HL-60 (cell line): ENCODE data around the gene SPATA46.
"Not testable (repeated sequence)": the region's sequence is repeated elsewhere in the genome, so short reads cannot be mapped to it uniquely, and the experiment has no call there.

ENCODE experiments used
- DNase-seq, 2 experiments: peaks; one replicate each; pipeline ENCODE4 v3.0.0-alpha.2; 2010 to 2020; ENCODE audit warnings: low read depth in 1 of 2, low spot score in 1 of 2
- H3K27ac ChIP-seq: fragments of 250-450 bp; sonication (Bioruptor Pico); replicated peaks from 2 replicates; pipeline ENCODE4 v1.5.1; 2020; ENCODE audit warnings: mild to moderate bottlenecking, moderate library complexity
- H3K27me3 ChIP-seq: fragments of 250-450 bp; sonication (Bioruptor Pico); 2 replicates; pipeline ENCODE4 v1.5.1; 2021; ENCODE audit warnings: mild to moderate bottlenecking, moderate library complexity; ENCODE audit not compliant: insufficient read depth, poor library complexity, severe bottlenecking
- H3K4me3 ChIP-seq: replicated peaks from 2 replicates; pipeline ENCODE4 v1.5.1; 2011; ENCODE audit warnings: mild to moderate bottlenecking, control low read depth, low read length; ENCODE audit not compliant: insufficient read depth
- GABPA ChIP-seq: IDR thresholded peaks from 2 replicates; pipeline ENCODE4 v1.6.1; 2012; ENCODE audit warnings: low read depth
- POLR2AphosphoS5 ChIP-seq: IDR thresholded peaks from 2 replicates; pipeline ENCODE4 v1.6.1; 2012; ENCODE audit warnings: low read depth
- SPI1 ChIP-seq: IDR thresholded peaks from 2 replicates; pipeline ENCODE4 v1.6.1; 2012; ENCODE audit warnings: low read depth, mild to moderate bottlenecking, borderline replicate concordance
- long read RNA-seq: library from polyadenylated mRNA; unstranded; transcript quantifications from one replicate; pipeline ENCODE4 v2.0.0, GENCODE V29; 2020
- TF ChIP-seq, protein P1 (sequence below): IDR thresholded peaks from 2 replicates; pipeline ENCODE4 v1.6.1; 2012; ENCODE audit warnings: low read depth; ENCODE audit not compliant: insufficient replicate concordance
- TF ChIP-seq, protein P2 (sequence below): IDR thresholded peaks from one replicate; pipeline ENCODE4 v1.5.1; 2011; ENCODE audit warnings: low read length, control low read depth, inconsistent platforms; ENCODE audit not compliant: insufficient read depth

SPATA46 gene, protein sequence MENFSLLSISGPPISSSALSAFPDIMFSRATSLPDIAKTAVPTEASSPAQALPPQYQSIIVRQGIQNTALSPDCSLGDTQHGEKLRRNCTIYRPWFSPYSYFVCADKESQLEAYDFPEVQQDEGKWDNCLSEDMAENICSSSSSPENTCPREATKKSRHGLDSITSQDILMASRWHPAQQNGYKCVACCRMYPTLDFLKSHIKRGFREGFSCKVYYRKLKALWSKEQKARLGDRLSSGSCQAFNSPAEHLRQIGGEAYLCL
- long read RNA-seq, result 0 reads

DNA sequence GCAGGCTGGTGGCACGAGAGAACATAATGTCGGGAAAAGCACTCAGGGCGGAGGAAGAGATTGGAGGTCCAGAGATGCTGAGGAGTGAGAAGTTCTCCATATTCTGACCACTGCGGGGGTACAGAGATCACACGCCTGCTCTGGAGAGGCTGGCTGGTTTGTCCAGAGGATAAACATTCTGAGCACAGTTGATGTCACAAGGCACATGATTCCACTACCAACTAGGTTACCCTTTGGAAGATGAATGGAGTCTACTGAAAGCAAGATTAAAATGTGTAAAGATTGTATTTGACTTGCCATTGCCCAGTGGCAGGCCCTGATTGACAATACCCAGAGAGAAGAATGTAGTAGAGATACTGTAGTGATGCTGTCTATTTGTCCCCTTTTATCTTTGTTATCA is at the start of gene SPATA46:
Gene SPATA46 (minus strand): TSS at position 164 of the 400 bp plus-strand sequence. CDS start 64 bp downstream, at position 100.
- Histone ChIP-seq H3K27ac (no peak within 1 kb of the TSS), H3K27me3 (no peaks in the 10 kb centered on the region), H3K4me3 (no peak within 1 kb of the TSS)
- DNase-seq, result no peak
- TF ChIP-seq, protein P1, sequence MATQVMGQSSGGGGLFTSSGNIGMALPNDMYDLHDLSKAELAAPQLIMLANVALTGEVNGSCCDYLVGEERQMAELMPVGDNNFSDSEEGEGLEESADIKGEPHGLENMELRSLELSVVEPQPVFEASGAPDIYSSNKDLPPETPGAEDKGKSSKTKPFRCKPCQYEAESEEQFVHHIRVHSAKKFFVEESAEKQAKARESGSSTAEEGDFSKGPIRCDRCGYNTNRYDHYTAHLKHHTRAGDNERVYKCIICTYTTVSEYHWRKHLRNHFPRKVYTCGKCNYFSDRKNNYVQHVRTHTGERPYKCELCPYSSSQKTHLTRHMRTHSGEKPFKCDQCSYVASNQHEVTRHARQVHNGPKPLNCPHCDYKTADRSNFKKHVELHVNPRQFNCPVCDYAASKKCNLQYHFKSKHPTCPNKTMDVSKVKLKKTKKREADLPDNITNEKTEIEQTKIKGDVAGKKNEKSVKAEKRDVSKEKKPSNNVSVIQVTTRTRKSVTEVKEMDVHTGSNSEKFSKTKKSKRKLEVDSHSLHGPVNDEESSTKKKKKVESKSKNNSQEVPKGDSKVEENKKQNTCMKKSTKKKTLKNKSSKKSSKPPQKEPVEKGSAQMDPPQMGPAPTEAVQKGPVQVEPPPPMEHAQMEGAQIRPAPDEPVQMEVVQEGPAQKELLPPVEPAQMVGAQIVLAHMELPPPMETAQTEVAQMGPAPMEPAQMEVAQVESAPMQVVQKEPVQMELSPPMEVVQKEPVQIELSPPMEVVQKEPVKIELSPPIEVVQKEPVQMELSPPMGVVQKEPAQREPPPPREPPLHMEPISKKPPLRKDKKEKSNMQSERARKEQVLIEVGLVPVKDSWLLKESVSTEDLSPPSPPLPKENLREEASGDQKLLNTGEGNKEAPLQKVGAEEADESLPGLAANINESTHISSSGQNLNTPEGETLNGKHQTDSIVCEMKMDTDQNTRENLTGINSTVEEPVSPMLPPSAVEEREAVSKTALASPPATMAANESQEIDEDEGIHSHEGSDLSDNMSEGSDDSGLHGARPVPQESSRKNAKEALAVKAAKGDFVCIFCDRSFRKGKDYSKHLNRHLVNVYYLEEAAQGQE, result no peak
- TF ChIP-seq, protein P2, sequence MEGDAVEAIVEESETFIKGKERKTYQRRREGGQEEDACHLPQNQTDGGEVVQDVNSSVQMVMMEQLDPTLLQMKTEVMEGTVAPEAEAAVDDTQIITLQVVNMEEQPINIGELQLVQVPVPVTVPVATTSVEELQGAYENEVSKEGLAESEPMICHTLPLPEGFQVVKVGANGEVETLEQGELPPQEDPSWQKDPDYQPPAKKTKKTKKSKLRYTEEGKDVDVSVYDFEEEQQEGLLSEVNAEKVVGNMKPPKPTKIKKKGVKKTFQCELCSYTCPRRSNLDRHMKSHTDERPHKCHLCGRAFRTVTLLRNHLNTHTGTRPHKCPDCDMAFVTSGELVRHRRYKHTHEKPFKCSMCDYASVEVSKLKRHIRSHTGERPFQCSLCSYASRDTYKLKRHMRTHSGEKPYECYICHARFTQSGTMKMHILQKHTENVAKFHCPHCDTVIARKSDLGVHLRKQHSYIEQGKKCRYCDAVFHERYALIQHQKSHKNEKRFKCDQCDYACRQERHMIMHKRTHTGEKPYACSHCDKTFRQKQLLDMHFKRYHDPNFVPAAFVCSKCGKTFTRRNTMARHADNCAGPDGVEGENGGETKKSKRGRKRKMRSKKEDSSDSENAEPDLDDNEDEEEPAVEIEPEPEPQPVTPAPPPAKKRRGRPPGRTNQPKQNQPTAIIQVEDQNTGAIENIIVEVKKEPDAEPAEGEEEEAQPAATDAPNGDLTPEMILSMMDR, result no peak
- TF ChIP-seq SPI1 (no peak), POLR2AphosphoS5 (no peak), GABPA (no peak)

DNA sequence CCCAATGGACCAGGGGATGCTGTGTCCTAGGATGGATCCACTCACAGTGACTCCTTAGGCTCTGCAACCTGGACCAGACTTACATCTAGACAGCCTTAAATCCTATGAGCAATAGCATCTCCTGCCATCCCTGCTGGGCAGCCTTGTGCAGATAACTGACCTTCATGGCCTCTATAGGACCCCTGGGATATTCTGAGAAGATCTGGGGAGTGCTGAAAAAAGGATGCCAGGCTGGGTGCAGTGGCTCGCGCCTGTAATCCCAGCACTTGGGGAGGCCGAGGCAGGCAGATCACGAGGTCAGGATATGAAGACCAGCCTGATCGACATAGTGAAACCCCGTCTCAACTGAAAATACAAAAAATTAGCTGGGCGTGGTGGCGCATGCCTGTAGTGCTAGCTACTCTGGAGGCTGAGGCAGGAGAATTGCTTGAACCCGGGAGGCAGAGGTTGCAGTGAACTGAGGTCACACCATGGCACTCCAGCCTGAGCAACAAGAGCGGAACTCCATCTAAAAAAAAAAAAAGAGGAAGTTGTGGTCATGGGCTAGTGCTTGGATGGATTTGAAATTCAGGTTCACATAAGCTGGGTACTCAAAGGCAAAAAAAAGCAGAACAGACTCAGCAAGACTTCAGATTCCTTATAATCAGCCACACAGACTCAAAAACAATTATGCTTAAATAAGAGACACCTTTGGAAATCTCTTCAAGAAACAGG is 46.2 kb upstream of the SPATA46 start:
- DNase-seq, result peak; percentile 70 to 72
- TF ChIP-seq, protein P1, result no peak
- TF ChIP-seq POLR2AphosphoS5 (no peak), GABPA (no peak), SPI1 (peak; percentile 92)
- TF ChIP-seq, protein P2, result no peak

DNA sequence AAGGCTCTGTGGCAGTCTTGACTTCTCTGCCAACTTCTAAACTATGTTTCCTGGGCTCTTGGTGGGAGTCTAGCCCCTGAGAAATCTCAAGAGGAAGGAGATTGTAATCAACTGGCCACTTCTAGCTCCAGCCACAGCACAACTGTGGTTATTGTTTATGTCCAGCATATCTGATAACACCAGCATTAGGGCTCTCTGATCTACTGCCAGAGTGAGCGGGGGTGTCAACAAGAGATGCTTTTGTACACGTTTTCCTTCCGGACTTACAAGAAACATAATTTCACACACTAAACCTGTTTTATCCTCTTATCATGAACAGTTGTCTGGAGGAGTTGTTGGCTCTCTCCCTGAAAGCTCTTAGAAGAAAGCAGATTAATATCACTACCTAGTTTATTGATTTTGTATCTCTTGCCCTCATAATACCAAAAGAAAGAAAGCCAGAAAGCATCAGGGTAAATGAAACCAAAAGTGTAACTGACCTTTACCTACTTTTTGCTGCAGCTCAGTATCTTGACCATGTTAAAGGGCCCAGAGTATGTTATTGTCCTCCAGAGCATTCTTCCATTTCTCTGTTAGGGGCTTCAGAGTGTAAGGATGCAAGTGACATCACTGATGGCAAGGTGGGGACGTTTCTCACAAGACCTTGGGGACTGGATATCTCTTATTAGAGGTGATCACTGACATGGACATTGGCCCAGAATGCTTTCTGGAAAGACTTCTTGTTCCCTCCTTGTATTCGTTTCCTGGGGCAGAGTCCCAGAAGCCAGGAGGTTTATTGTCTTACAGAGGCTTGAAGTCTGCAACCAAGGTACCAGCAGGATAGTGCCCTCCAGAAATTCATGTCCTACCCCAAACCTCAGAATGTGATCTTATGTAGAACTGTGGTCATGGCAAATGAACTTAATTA is 44.9 kb upstream of the SPATA46 start:
- no peaks in the 10 kb centered on the region for H3K27me3 ChIP-seq
- DNase-seq, result no peak
- no peak for TF ChIP-seq SPI1
- H3K4me3 ChIP-seq, result no peak overlapping the region
- H3K27ac ChIP-seq, result no peak overlapping the region

More for the DNA sequence above, 46.2 kb upstream of the SPATA46 start:
- H3K27ac ChIP-seq, result no peak overlapping the region
- no peaks in the 10 kb centered on the region for H3K27me3 ChIP-seq
- H3K4me3 ChIP-seq, result no peak overlapping the region

DNA sequence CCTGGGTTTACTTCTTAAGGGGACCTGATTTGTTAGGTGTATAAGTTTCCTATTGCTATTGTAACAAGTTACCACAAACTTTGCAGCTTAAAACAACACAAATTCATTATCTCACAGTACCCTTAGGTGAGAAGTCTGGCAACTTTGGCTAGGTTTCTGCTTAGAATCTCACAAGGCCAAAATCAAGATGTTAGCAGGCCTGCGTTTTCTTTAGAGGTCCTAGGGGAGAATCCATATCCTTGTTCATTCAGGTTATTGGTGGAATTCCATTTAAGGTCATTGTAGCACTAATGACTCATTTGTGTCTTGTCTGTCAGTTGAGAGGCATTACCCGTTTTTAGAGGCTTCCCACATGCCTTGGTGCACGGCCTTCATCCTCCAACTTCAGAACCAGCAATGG is 43.5 kb upstream of the SPATA46 start:
- DNase-seq, result no peak
- Histone ChIP-seq H3K27me3 (no peaks in the 10 kb centered on the region), H3K27ac (no peak overlapping the region), H3K4me3 (no peak overlapping the region)
- TF ChIP-seq, protein P1, result no peak
- TF ChIP-seq SPI1, result no peak
- no peak for TF ChIP-seq POLR2AphosphoS5
- TF ChIP-seq GABPA, result no peak
- TF ChIP-seq, protein P2, result no peak

DNA sequence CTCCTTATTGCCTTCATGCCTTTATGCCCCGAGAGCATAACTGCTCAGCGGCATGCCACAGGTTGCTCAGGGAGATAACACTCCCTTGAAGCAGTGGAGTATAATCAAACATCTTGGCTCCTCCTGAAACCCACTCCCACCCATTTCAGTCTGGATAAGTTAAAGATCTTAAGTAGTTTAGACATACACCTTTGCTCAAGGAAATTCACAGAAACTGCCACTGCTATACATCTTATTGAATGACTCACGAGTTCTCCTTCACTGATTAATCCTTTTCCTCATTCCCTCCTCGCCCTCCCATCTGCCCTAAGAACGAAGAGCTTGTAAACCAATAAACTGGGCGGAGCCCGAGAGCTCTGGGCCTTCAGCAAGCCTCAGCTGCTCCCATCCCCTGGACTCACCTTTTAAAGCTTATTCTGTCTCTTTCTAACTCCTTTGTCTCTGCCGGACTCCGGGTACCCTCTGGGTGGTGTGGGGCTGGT is 42.8 kb upstream of the SPATA46 start:
- not testable (repeated sequence) for DNase-seq, H3K27ac ChIP-seq, H3K27me3 ChIP-seq, H3K4me3 ChIP-seq
